ENCODE results near the gene ARFGAP2.

GRCh38 chr11:47207459-47207858 is 30.8 kb upstream of the ARFGAP2 start:
- TF ChIP-seq CTCF (conservative IDR thresholded peaks at IDR 0.05), result no peak
- no peak for TF ChIP-seq ZFX (IDR thresholded peaks at IDR 0.05)

Measured in C4-2B (cell line).